Measurements from ENCODE around the gene CORO2A. TPM values are rescaled to one million over a fixed set of nuclear protein-coding genes. Genes with fewer than 3 reads are reported as not detected.
A peak's percentile ranks its signal among the peaks of the same experiment; 100 is the strongest.

Gene CORO2A
- total and polyA plus RNA-seq, 8 donors, result 0.20 to 1.3 (median 0.60) TPM

- FAIRE-seq (no peak), DNase-seq (no peak), ATAC-seq (peak in 1 of 4 donors; percentile 14)
- no peak overlapping the region for H3K4me3 ChIP-seq
- no peak overlapping the region for H3K27ac ChIP-seq
- H3K27me3 ChIP-seq, result no peaks in the 10 kb centered on the region
- WGBS, 2 donors, result 45 to 51% methylated on average over 4 of the region's 4 CpGs
- intact Hi-C loops (cut with DNase I), result no loop called here
- no peak for TF ChIP-seq CTCF (IDR thresholded peaks at IDR 0.05)
- no peaks in the 10 kb centered on the region for H3K9me3 ChIP-seq
- no peaks in the 10 kb centered on the region for H3K36me3 ChIP-seq
- H3K4me1 ChIP-seq, result no peaks in the 10 kb centered on the region
These were observed 56.9 kb downstream of the CORO2A start for GRCh38 chr9:98135558-98135934.

- no peak for FAIRE-seq
- H3K36me3 ChIP-seq, result no peaks in the 10 kb centered on the region
- H3K4me3 ChIP-seq, result no peak overlapping the region
- ATAC-seq, result no peak
- no peaks in the 10 kb centered on the region for H3K4me1 ChIP-seq
- H3K9me3 ChIP-seq, result no peaks in the 10 kb centered on the region
- TF ChIP-seq CTCF (IDR thresholded peaks at IDR 0.05), result no peak
- DNase-seq, result no peak
- H3K27ac ChIP-seq, result no peak overlapping the region
- WGBS, 2 donors, result 86 to 91% methylated on average over 12 of the region's 12 CpGs
- intact Hi-C loops (cut with DNase I), result no loop called here
- no peaks in the 10 kb centered on the region for H3K27me3 ChIP-seq
These were observed 57.5 kb downstream of the CORO2A start for GRCh38 chr9:98134702-98135557.

GRCh38 chr9:98132806-98133631 lies 59.4 kb downstream of the CORO2A start:
- Histone ChIP-seq H3K4me3 (no peak overlapping the region), H3K36me3 (no peaks in the 10 kb centered on the region), H3K4me1 (no peaks in the 10 kb centered on the region), H3K27me3 (no peaks in the 10 kb centered on the region), H3K9me3 (no peaks in the 10 kb centered on the region), H3K27ac (no peak overlapping the region)
- ATAC-seq, result no peak
- no peak for FAIRE-seq
- no peak for DNase-seq
- 71 to 78% methylated on average over 14 of the region's 14 CpGs for WGBS, 2 donors
- TF ChIP-seq CTCF (IDR thresholded peaks at IDR 0.05), result no peak
- intact Hi-C loops (cut with DNase I), result no loop called here

- ATAC-seq (no peak), DNase-seq (no peak), FAIRE-seq (no peak)
- intact Hi-C loops (cut with DNase I), result no loop called here
- Histone ChIP-seq H3K9me3 (no peaks in the 10 kb centered on the region), H3K4me1 (no peaks in the 10 kb centered on the region), H3K4me3 (no peak overlapping the region), H3K36me3 (no peaks in the 10 kb centered on the region), H3K27ac (no peak overlapping the region), H3K27me3 (no peaks in the 10 kb centered on the region)
- 76 to 78% methylated on average over 9 of the region's 9 CpGs for WGBS, 2 donors
- no peak for TF ChIP-seq CTCF (IDR thresholded peaks at IDR 0.05)
These were observed 60.3 kb downstream of the CORO2A start for GRCh38 chr9:98132158-98132557.
